ENCODE measurements around the gene RALB. TPM values are rescaled to one million over a fixed set of nuclear protein-coding genes. Genes with fewer than 3 reads are reported as not detected.

RALB gene
- polyA plus RNA-seq, 1 donor (not counting 4 experiments of a cell fraction or from before 2014, with no cell fraction given) = 80.8 TPM

DNA sequence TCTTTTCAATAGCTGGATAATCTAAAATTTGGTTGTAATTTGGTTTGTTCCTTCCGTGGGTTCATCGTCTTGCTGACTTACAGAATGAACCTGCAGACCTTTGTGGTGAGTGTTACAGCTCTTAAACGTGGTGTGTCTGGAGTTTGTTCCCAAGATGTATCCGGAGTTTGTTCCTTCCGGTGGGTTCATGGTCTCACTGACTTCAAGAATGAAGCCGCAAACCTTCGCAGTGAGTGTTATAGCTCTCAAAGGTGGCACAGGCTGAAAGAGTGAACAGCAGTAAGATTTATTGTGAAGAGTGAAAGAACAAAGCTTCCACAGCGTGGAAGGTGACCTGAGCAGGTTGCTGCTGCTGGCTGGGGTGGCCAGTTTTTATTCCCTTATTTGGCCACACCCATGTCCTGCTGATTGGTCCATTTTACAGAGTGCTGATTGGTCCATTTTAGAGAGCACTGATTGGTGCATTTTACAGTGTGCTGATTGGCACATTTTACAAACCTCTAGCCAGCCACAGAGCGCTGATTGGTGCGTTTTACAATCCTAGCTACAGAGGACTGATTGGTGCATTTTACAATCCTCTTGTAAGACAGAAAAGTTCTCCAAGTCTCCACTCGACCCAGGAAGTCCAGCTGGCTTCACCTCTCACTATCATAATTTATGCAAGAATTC, 16.6 kb downstream of the RALB start:
- FAIRE-seq = no peak
- Histone ChIP-seq H3K27me3 (ENCODE audit: control insufficient read depth, extremely low read depth, insufficient read depth, low read length) (no peaks in the 10 kb centered on the region), H3K27ac (ENCODE audit: control insufficient read depth, insufficient read depth, low read length) (no peak overlapping the region), H3K4me1 (ENCODE audit: control insufficient read depth, extremely low read depth, insufficient read depth, low read length) (no peaks in the 10 kb centered on the region), H3K36me3 (ENCODE audit: control insufficient read depth in 2 of 2, extremely low read depth in 1 of 2, insufficient read depth in 2 of 2, low read length in 2 of 2) (peaks cover 1 to 3% of the 10 kb centered on the region in 2 experiments), H3K9me3 (ENCODE audit: control insufficient read depth, low read depth, low read length) (no peaks in the 10 kb centered on the region), H4K20me1 (ENCODE audit: control insufficient read depth, extremely low read depth, insufficient read depth, low read length) (no peaks in the 10 kb centered on the region), H3K9ac (ENCODE audit: control insufficient read depth, extremely low read depth, insufficient read depth, low read length) (no peak overlapping the region), H3K4me2 (ENCODE audit: control insufficient read depth, extremely low read depth, insufficient read depth, low read depth, low read length) (no peak overlapping the region), H3K4me3 (ENCODE audit: control insufficient read depth in 2 of 3, extremely low read depth in 1 of 3, insufficient read depth in 2 of 3, low read depth in 1 of 3, low read length in 3 of 3) (no peak overlapping the region), H3K9me1 (ENCODE audit: control insufficient read depth, extremely low read depth, insufficient read depth, low read length) (no peaks in the 10 kb centered on the region), H2AFZ (ENCODE audit: control insufficient read depth, low read length) (no peak overlapping the region), H3K79me2 (ENCODE audit: control insufficient read depth, insufficient read depth, low read length) (peaks cover 84% of the 10 kb centered on the region)
- dilution Hi-C loops (cut with MboI; ENCODE audit: extremely low pct_ligation_motif_present, low sequenced_read_pairs) = no loop called here
- no peak for DNase-seq (ENCODE audit: low read depth, low spot score)
- TF ChIP-seq, protein P1, sequence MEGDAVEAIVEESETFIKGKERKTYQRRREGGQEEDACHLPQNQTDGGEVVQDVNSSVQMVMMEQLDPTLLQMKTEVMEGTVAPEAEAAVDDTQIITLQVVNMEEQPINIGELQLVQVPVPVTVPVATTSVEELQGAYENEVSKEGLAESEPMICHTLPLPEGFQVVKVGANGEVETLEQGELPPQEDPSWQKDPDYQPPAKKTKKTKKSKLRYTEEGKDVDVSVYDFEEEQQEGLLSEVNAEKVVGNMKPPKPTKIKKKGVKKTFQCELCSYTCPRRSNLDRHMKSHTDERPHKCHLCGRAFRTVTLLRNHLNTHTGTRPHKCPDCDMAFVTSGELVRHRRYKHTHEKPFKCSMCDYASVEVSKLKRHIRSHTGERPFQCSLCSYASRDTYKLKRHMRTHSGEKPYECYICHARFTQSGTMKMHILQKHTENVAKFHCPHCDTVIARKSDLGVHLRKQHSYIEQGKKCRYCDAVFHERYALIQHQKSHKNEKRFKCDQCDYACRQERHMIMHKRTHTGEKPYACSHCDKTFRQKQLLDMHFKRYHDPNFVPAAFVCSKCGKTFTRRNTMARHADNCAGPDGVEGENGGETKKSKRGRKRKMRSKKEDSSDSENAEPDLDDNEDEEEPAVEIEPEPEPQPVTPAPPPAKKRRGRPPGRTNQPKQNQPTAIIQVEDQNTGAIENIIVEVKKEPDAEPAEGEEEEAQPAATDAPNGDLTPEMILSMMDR (optimal IDR thresholded peaks at IDR 0.05 in 1 of 3, IDR thresholded peaks at IDR 0.05 in 1 of 3, conservative IDR thresholded peaks at IDR 0.05 in 1 of 3; ENCODE audit: extremely low read depth in 1 of 3, insufficient read depth in 2 of 3, low read length in 3 of 3) = no peak
- TF ChIP-seq EZH2 (IDR thresholded peaks at IDR 0.05; ENCODE audit: low read length) = no peak

DNA sequence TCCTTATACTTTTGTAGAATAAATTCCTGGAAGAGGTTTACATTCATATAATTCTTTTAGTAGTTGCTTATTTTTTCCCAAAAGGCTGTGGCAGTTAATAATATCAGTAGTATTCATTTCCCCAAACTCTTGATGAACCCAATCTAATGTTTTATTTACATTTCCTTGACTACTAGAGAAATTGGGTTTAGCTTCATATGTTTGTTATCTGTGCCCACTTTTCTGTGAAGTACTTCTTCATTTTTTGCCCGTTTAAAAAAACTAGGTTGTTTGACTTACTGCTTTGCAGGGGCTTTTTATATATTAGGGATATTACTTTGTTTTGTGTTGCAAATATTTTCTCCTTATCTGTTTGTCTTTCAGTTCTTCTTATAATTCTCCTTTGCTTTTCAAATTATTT, 17.2 kb downstream of the RALB start:
- DNase-seq (ENCODE audit: low read depth, low spot score) (no peak), FAIRE-seq (no peak)
- Histone ChIP-seq H3K36me3 (ENCODE audit: control insufficient read depth in 2 of 2, extremely low read depth in 1 of 2, insufficient read depth in 2 of 2, low read length in 2 of 2) (peaks cover 1 to 3% of the 10 kb centered on the region in 2 experiments), H4K20me1 (ENCODE audit: control insufficient read depth, extremely low read depth, insufficient read depth, low read length) (no peaks in the 10 kb centered on the region), H3K27ac (ENCODE audit: control insufficient read depth, insufficient read depth, low read length) (no peak overlapping the region), H3K4me1 (ENCODE audit: control insufficient read depth, extremely low read depth, insufficient read depth, low read length) (no peaks in the 10 kb centered on the region), H3K9ac (ENCODE audit: control insufficient read depth, extremely low read depth, insufficient read depth, low read length) (no peak overlapping the region), H3K79me2 (ENCODE audit: control insufficient read depth, insufficient read depth, low read length) (peaks cover 84% of the 10 kb centered on the region), H3K4me2 (ENCODE audit: control insufficient read depth, extremely low read depth, insufficient read depth, low read depth, low read length) (no peak overlapping the region), H3K4me3 (ENCODE audit: control insufficient read depth in 2 of 3, extremely low read depth in 1 of 3, insufficient read depth in 2 of 3, low read depth in 1 of 3, low read length in 3 of 3) (no peak overlapping the region), H3K9me3 (ENCODE audit: control insufficient read depth, low read depth, low read length) (no peaks in the 10 kb centered on the region), H2AFZ (ENCODE audit: control insufficient read depth, low read length) (no peak overlapping the region), H3K9me1 (ENCODE audit: control insufficient read depth, extremely low read depth, insufficient read depth, low read length) (no peaks in the 10 kb centered on the region), H3K27me3 (ENCODE audit: control insufficient read depth, extremely low read depth, insufficient read depth, low read length) (no peaks in the 10 kb centered on the region)
- dilution Hi-C loops (cut with MboI; ENCODE audit: extremely low pct_ligation_motif_present, low sequenced_read_pairs) = no loop called here
- TF ChIP-seq, protein P1 (optimal IDR thresholded peaks at IDR 0.05 in 1 of 3, IDR thresholded peaks at IDR 0.05 in 1 of 3, conservative IDR thresholded peaks at IDR 0.05 in 1 of 3; ENCODE audit: extremely low read depth in 1 of 3, insufficient read depth in 2 of 3, low read length in 3 of 3) = no peak
- TF ChIP-seq EZH2 (IDR thresholded peaks at IDR 0.05; ENCODE audit: low read length) = no peak
